Activated CD4-positive, alpha-beta T cell treated with anti-CD3 and anti-CD28 coated beads for 36 hours (primary cell): ENCODE measurements around the gene HP. TPM values are rescaled to one million over a fixed set of nuclear protein-coding genes. Genes with fewer than 3 reads are reported as not detected.

Source experiments
- ATAC-seq: fragments of 200-7000 bp; cut with Tn5 transposase; one replicate; pipeline ENCODE4 v1.10.0; 2021; ENCODE audit warnings: mild to moderate bottlenecking, moderate library complexity
- CTCF ChIA-PET: fragments of 350-600 bp; sonication (Branson Sonifier 250); formaldehyde crosslinking; loops from one replicate; lab custom pipeline; 2021; ENCODE audit warnings: antibody characterized with exemption; lab: Charles Lee
- POLR2A ChIA-PET: fragments of 350-600 bp; sonication (Branson Sonifier 250); formaldehyde crosslinking; loops from one replicate; lab custom pipeline; 2021; ENCODE audit warnings: antibody characterized with exemption, inconsistent platforms; lab: Charles Lee
- DNase-seq: peaks from one replicate; pipeline ENCODE4 v3.0.0-alpha.2; 2020
- H3K27ac Mint-ChIP-seq: one replicate; pipeline ENCODE4 v1.8.0; 2021; ENCODE audit warnings: mixed read lengths
- H3K27me3 Mint-ChIP-seq: one replicate; pipeline ENCODE4 v1.8.0; 2021; ENCODE audit warnings: mixed read lengths
- H3K36me3 Mint-ChIP-seq: one replicate; pipeline ENCODE4 v1.8.0; 2021; ENCODE audit warnings: low read depth, mixed read lengths
- H3K4me1 Mint-ChIP-seq: one replicate; pipeline ENCODE4 v1.8.0; 2021; ENCODE audit warnings: mixed read lengths
- H3K4me3 Mint-ChIP-seq: one replicate; pipeline ENCODE4 v1.8.0; 2021; ENCODE audit warnings: mild to moderate bottlenecking, moderate library complexity, mixed read lengths
- H3K9me3 Mint-ChIP-seq: one replicate; pipeline ENCODE4 v1.8.0; 2021; ENCODE audit warnings: low read depth, mixed read lengths
- intact Hi-C, 2 experiments: fragments of 100-400 bp; cut with DNase I in 1 of 2; cut with micrococcal nuclease in 1 of 2; formaldehyde crosslinking; loops; one replicate each; pipeline versions ENCODE4 v1.14.2 to v1.15.1; 2022 to 2024; cut with DNase I, micrococcal nuclease
- total RNA-seq, 2 experiments: library from RNA; stranded (reverse); gene quantifications; one replicate each; pipeline ENCODE4 v1.2.3, GENCODE V29; 2021

The HP gene
- total RNA-seq, 2 experiments from 2014 or later = not detected

GRCh38 chr16:72092832-72093447 lies 38.6 kb downstream of the HP start:
- intact Hi-C loops = loop anchor here (1.0 to 10.0 kb wide), 14 partner anchors 85 to 1356 kb away; partner anchors contain the start of genes DHODH (in 2 of the 2), IST1 (in 2 of the 2), VAC14 (in 2 of the 2) and ATXN1L (in 1 of the 2)
- H3K4me3 Mint-ChIP-seq = peak overlapping the region; percentile 96

GRCh38 chr16:72093448-72094265 lies 39.4 kb downstream of the HP start, which contains the start of the genes DHX38 and TXNL4B:
Gene DHX38, plus strand, starts transcription at chr16:72093847. Its CDS starts 2,311 bp downstream, at chr16:72096158.
Gene TXNL4B, minus strand, starts transcription at chr16:72093620. Its CDS starts 2,871 bp downstream, at chr16:72090749.
- no peaks in the 10 kb centered on the region for H3K27me3 Mint-ChIP-seq
- intact Hi-C loops = loop anchor here (1.0 to 10.0 kb wide), 15 partner anchors 85 to 1356 kb away; partner anchors contain the start of genes DHODH (in 2 of the 2), IST1 (in 2 of the 2), VAC14 (in 2 of the 2) and ATXN1L (in 1 of the 2)
- peak within 1 kb of the TSS; percentile 92 for H3K27ac Mint-ChIP-seq
- peak; percentile 98 for ATAC-seq
- no peaks in the 10 kb centered on the region for H3K9me3 Mint-ChIP-seq
- DNase-seq = peak; percentile 95
- peaks cover 41% of the 10 kb centered on the region for H3K36me3 Mint-ChIP-seq
- CTCF ChIA-PET = interaction anchor here (0.7 to 1.9 kb wide), 7 partner anchors 21 to 1592 kb away, joined by 3 to 5 read pairs (median 5); no protein-coding TSS in a partner anchor
- H3K4me1 Mint-ChIP-seq = peaks cover 41% of the 10 kb centered on the region
- peak within 1 kb of the TSS; percentile 96 for H3K4me3 Mint-ChIP-seq
- POLR2A ChIA-PET = interaction anchor here (0.5 to 1.2 kb wide), 3 partner anchors 19 to 659 kb away, joined by 3 to 5 read pairs (median 3); no protein-coding TSS in a partner anchor

More at GRCh38 chr16:72092832-72093447, 38.6 kb downstream of the HP start:
- Mint-ChIP-seq H3K27ac (peak overlapping the region; percentile 92), H3K27me3 (no peaks in the 10 kb centered on the region), H3K36me3 (peaks cover 42% of the 10 kb centered on the region), H3K4me1 (peaks cover 41% of the 10 kb centered on the region), H3K9me3 (no peaks in the 10 kb centered on the region)
- CTCF ChIA-PET = interaction anchor here (0.7 to 1.3 kb wide), 5 partner anchors 21 to 1593 kb away, joined by 3 to 5 read pairs (median 5); no protein-coding TSS in a partner anchor
- ATAC-seq = peak; percentile 8
- POLR2A ChIA-PET = interaction anchor here (0.5 to 1.2 kb wide), 3 partner anchors 19 to 659 kb away, joined by 3 to 5 read pairs (median 3); no protein-coding TSS in a partner anchor
- peak; percentile 25 for DNase-seq

- peaks cover 37% of the 10 kb centered on the region for H3K36me3 Mint-ChIP-seq
Measured at GRCh38 chr16:72094266-72094610, 39.9 kb downstream of the HP start.

GRCh38 chr16:72098936-72099335 lies 44.6 kb downstream of the HP start:
- DNase-seq = no peak
- no peak overlapping the region for H3K4me3 Mint-ChIP-seq
- peaks cover 61% of the 10 kb centered on the region for H3K36me3 Mint-ChIP-seq
- ChIA-PET POLR2A (no interaction called here), CTCF (interaction anchor here (0.6 to 0.9 kb wide), 2 partner anchors 32 to 555 kb away, joined by 3 to 5 read pairs; no protein-coding TSS in a partner anchor)
- no peaks in the 10 kb centered on the region for H3K9me3 Mint-ChIP-seq
- H3K4me1 Mint-ChIP-seq = peaks cover 20% of the 10 kb centered on the region
- H3K27me3 Mint-ChIP-seq = no peaks in the 10 kb centered on the region
- intact Hi-C loops = loop anchor here (1.0 to 10.0 kb wide), 2 partner anchors 33 to 204 kb away; partner anchors contain the start of gene IST1 (in 1 of the 2)
- no peak overlapping the region for H3K27ac Mint-ChIP-seq
- ATAC-seq = no peak

More at GRCh38 chr16:72094266-72094610, 39.9 kb downstream of the HP start:
- H3K27me3 Mint-ChIP-seq = no peaks in the 10 kb centered on the region
- ChIA-PET POLR2A (no interaction called here), CTCF (interaction anchor here (0.7 to 1.9 kb wide), 3 partner anchors 27 to 133 kb away, joined by 3 to 5 read pairs (median 3); no protein-coding TSS in a partner anchor)
- H3K4me1 Mint-ChIP-seq = peaks cover 41% of the 10 kb centered on the region
- intact Hi-C loops = loop anchor here (1.0 to 10.0 kb wide), 5 partner anchors 199 to 1357 kb away; partner anchors contain the start of genes VAC14 (in 2 of the 2), IST1 (in 1 of the 2) and ZNF23 (in 1 of the 2)
- peak overlapping the region; percentile 96 for H3K4me3 Mint-ChIP-seq
- ATAC-seq = no peak
- peak; percentile 65 for DNase-seq
- peak overlapping the region; percentile 92 for H3K27ac Mint-ChIP-seq
- no peaks in the 10 kb centered on the region for H3K9me3 Mint-ChIP-seq

GRCh38 chr16:72099377-72099818 lies 45.1 kb downstream of the HP start:
- intact Hi-C loops = loop anchor here (1.0 to 10.0 kb wide), 2 partner anchors 33 to 205 kb away; partner anchors contain the start of gene IST1 (in 1 of the 2)
- Mint-ChIP-seq H3K27me3 (no peaks in the 10 kb centered on the region), H3K36me3 (peaks cover 65% of the 10 kb centered on the region), H3K4me1 (peaks cover 20% of the 10 kb centered on the region), H3K4me3 (no peak overlapping the region), H3K27ac (no peak overlapping the region), H3K9me3 (no peaks in the 10 kb centered on the region)
- DNase-seq (peak; percentile 64), ATAC-seq (peak; percentile 96)
- ChIA-PET POLR2A (no interaction called here), CTCF (interaction anchor here (0.6 to 0.9 kb wide), 2 partner anchors 26 to 556 kb away, joined by 3 to 5 read pairs; no protein-coding TSS in a partner anchor)

GRCh38 chr16:72101195-72101594 lies 46.9 kb downstream of the HP start:
- H3K27me3 Mint-ChIP-seq = no peaks in the 10 kb centered on the region
- peaks cover 6% of the 10 kb centered on the region for H3K4me1 Mint-ChIP-seq
- H3K4me3 Mint-ChIP-seq = no peak overlapping the region
- ChIA-PET POLR2A (no interaction called here), CTCF (no interaction called here)
- ATAC-seq (no peak), DNase-seq (no peak)
- peaks cover 74% of the 10 kb centered on the region for H3K36me3 Mint-ChIP-seq
- no peaks in the 10 kb centered on the region for H3K9me3 Mint-ChIP-seq
- intact Hi-C loops = no loop called here
- no peak overlapping the region for H3K27ac Mint-ChIP-seq

GRCh38 chr16:72104905-72105304 lies 50.6 kb downstream of the HP start:
- DNase-seq = no peak
- intact Hi-C loops = no loop called here
- ATAC-seq = no peak
- Mint-ChIP-seq H3K4me1 (no peaks in the 10 kb centered on the region), H3K4me3 (no peak overlapping the region), H3K27ac (no peak overlapping the region), H3K9me3 (no peaks in the 10 kb centered on the region), H3K27me3 (no peaks in the 10 kb centered on the region), H3K36me3 (peaks cover 75% of the 10 kb centered on the region)
- CTCF ChIA-PET = interaction anchor here (0.5 kb wide), 1 partner anchor 338 kb away, joined by 3 read pairs; no protein-coding TSS in a partner anchor
- POLR2A ChIA-PET = no interaction called here

GRCh38 chr16:72105978-72106377 lies 51.7 kb downstream of the HP start:
- ChIA-PET CTCF (no interaction called here), POLR2A (no interaction called here)
- no peaks in the 10 kb centered on the region for H3K9me3 Mint-ChIP-seq
- H3K4me1 Mint-ChIP-seq = no peaks in the 10 kb centered on the region
- no peak overlapping the region for H3K4me3 Mint-ChIP-seq
- DNase-seq (no peak), ATAC-seq (no peak)
- intact Hi-C loops = no loop called here
- H3K27ac Mint-ChIP-seq = no peak overlapping the region
- peaks cover 75% of the 10 kb centered on the region for H3K36me3 Mint-ChIP-seq
- H3K27me3 Mint-ChIP-seq = no peaks in the 10 kb centered on the region

- H3K4me1 Mint-ChIP-seq = no peaks in the 10 kb centered on the region
- ATAC-seq (no peak), DNase-seq (no peak)
- no peak overlapping the region for H3K4me3 Mint-ChIP-seq
- ChIA-PET CTCF (interaction anchor here (0.8 to 1.0 kb wide), 2 partner anchors 14 to 359 kb away, joined by 4 read pairs; no protein-coding TSS in a partner anchor), POLR2A (no interaction called here)
- H3K9me3 Mint-ChIP-seq = no peaks in the 10 kb centered on the region
- no peaks in the 10 kb centered on the region for H3K27me3 Mint-ChIP-seq
- H3K27ac Mint-ChIP-seq = no peak overlapping the region
- intact Hi-C loops = no loop called here
- H3K36me3 Mint-ChIP-seq = peaks cover 77% of the 10 kb centered on the region
Measured at GRCh38 chr16:72107371-72107770, 53.1 kb downstream of the HP start.

GRCh38 chr16:72108353-72109102 lies 54.2 kb downstream of the HP start:
- Mint-ChIP-seq H3K4me3 (no peak overlapping the region), H3K27me3 (no peaks in the 10 kb centered on the region), H3K4me1 (no peaks in the 10 kb centered on the region), H3K27ac (no peak overlapping the region), H3K9me3 (no peaks in the 10 kb centered on the region), H3K36me3 (peaks cover 74% of the 10 kb centered on the region)
- ChIA-PET POLR2A (no interaction called here), CTCF (no interaction called here)
- no peak for DNase-seq
- intact Hi-C loops = no loop called here
- ATAC-seq = no peak
